HCT116 (cell line): ENCODE measurements around the gene DDX10. TPM values are rescaled to one million over a fixed set of nuclear protein-coding genes. Genes with fewer than 3 reads are reported as not detected.

Experiments
- ATAC-seq: fragments of 200-7000 bp; cut with Tn5 transposase; 2 replicates; pipeline ENCODE4 v1.9.1; 2020; ENCODE audit warnings: mild to moderate bottlenecking, moderate library complexity
- BruUV-seq: library from RNA; stranded (reverse); fragments of 400-500 nt; replicated peaks from 2 replicates; lab custom pipeline; 2021; lab: Mats Ljungman, UMichigan
- CTCF ChIA-PET: fragments of 300-600 bp; sonication (Branson Sonifier 250); formaldehyde crosslinking; loops from one replicate; lab custom pipeline; 2021; ENCODE audit warnings: antibody characterized with exemption; lab: Charles Lee
- POLR2A ChIA-PET: fragments of 300-600, 350-600 bp; sonication (Branson Sonifier 250); formaldehyde crosslinking; loops from one replicate; lab custom pipeline; 2021; ENCODE audit warnings: antibody characterized with exemption; lab: Charles Lee
- RAD21 ChIA-PET, 2 experiments: fragments of 300-600 bp; sonication (Branson Sonifier 250); formaldehyde crosslinking; loops; one replicate each; lab custom pipeline; 2023; ENCODE audit warnings: low total read pairs in 2 of 2; ENCODE audit not compliant: uncharacterized antibody in 2 of 2, unreplicated experiment in 2 of 2, low non-redundant PET in 1 of 2; lab: Charles Lee
- DNase-seq: peaks from one replicate; pipeline ENCODE4 v3.0.0-alpha.2; 2010; ENCODE audit warnings: low read depth, low spot score
- H2AFZ ChIP-seq: fragments of 200-600 bp; shearing (Covaris generic), sonication (generic); 2 replicates; pipeline ENCODE4 v1.6.1; 2017; ENCODE audit warnings: low read depth, mixed run types, mixed read lengths, antibody characterized with exemption, low read length; ENCODE audit not compliant: poor library complexity, severe bottlenecking
- H3K27ac ChIP-seq: 2 replicates; pipeline ENCODE4 v1.5.1; 2012; ENCODE audit warnings: low read depth, low read length
- H3K27me3 ChIP-seq: fragments of 200-600 bp; sonication (generic); 2 replicates; pipeline ENCODE4 v1.6.1; 2016; ENCODE audit warnings: mixed run types, low read length, mixed read lengths; ENCODE audit not compliant: insufficient read depth
- H3K36me3 ChIP-seq, 2 experiments: fragments of 200-500 bp in 1 of 2; fragments of 200-600 bp in 1 of 2; sonication (Bioruptor generic) in 1 of 2; sonication (generic) in 1 of 2; 2 replicates each; pipeline versions ENCODE4 v1.5.1 to v1.6.1; 2014 to 2016; ENCODE audit warnings: low read length in 2 of 2, inconsistent platforms in 1 of 2, mixed read lengths in 1 of 2, mixed run types in 1 of 2; ENCODE audit not compliant: insufficient read depth in 2 of 2, control insufficient read depth in 1 of 2
- H3K4me1 ChIP-seq, 2 experiments: fragments of 200-600 bp in 1 of 2; sonication (generic) in 1 of 2; 2 replicates each; pipeline versions ENCODE4 v1.5.1 to v1.6.1; 2012 to 2017; ENCODE audit warnings: low read length in 2 of 2, inconsistent platforms in 1 of 2, mild to moderate bottlenecking in 1 of 2, mixed read lengths in 1 of 2, mixed run types in 1 of 2, moderate library complexity in 1 of 2; ENCODE audit not compliant: insufficient read depth in 2 of 2, control insufficient read depth in 1 of 2
- H3K4me2 ChIP-seq: fragments of 200-600 bp; sonication (generic); 2 replicates; pipeline ENCODE4 v1.6.1; 2017; ENCODE audit warnings: mixed run types, low read length, mixed read lengths
- H3K4me3 ChIP-seq, 2 experiments: fragments of 200-600 bp in 1 of 2; sonication (generic) in 1 of 2; replicated peaks in 1 of 2; 2 replicates each; pipeline ENCODE4 v1.5.1; 2011 to 2016; ENCODE audit warnings: low read length in 2 of 2, control low read depth in 1 of 2, low read depth in 1 of 2, mild to moderate bottlenecking in 1 of 2, mixed read lengths in 1 of 2, mixed run types in 1 of 2
- H3K79me2 ChIP-seq: fragments of 200-600 bp; sonication (generic); 2 replicates; pipeline ENCODE4 v1.6.1; 2017; ENCODE audit warnings: mild to moderate bottlenecking, mixed run types, low read length, moderate library complexity, mixed read lengths; ENCODE audit not compliant: insufficient read depth
- H3K9ac ChIP-seq: fragments of 200-600 bp; sonication (generic); 2 replicates; pipeline ENCODE4 v1.6.1; 2016; ENCODE audit warnings: low read length, mixed read lengths
- H3K9me2 ChIP-seq: fragments of 200-600 bp; sonication (generic), shearing (Covaris generic); 2 replicates; pipeline ENCODE4 v1.6.1; 2017; ENCODE audit warnings: mixed run types, mild to moderate bottlenecking, moderate library complexity; ENCODE audit not compliant: insufficient read depth
- H3K9me3 ChIP-seq, 2 experiments: fragments of 200-500 bp in 1 of 2; fragments of 200-600 bp in 1 of 2; sonication (Bioruptor generic) in 1 of 2; sonication (generic) in 1 of 2; 2 replicates each; pipeline ENCODE4 v1.6.1; 2014 to 2017; ENCODE audit warnings: low read length in 2 of 2, mixed read lengths in 2 of 2, inconsistent platforms in 1 of 2, low read depth in 1 of 2, mild to moderate bottlenecking in 1 of 2, mixed run types in 1 of 2, moderate library complexity in 1 of 2; ENCODE audit not compliant: control insufficient read depth in 1 of 2, insufficient read depth in 1 of 2
- H4K20me1 ChIP-seq: fragments of 200-600 bp; sonication (generic), shearing (Covaris generic); 2 replicates; pipeline ENCODE4 v1.6.1; 2017; ENCODE audit warnings: mixed run types, mild to moderate bottlenecking, moderate library complexity; ENCODE audit not compliant: insufficient read depth
- CBX3 ChIP-seq: IDR thresholded peaks from 2 replicates; pipeline ENCODE4 v1.6.1; 2012; ENCODE audit warnings: low read depth
- CEBPB ChIP-seq: IDR thresholded peaks from 2 replicates; pipeline ENCODE4 v1.6.1; 2012; ENCODE audit warnings: low read depth
- EGR1 ChIP-seq: IDR thresholded peaks from 2 replicates; pipeline ENCODE4 v1.6.1; 2012; ENCODE audit warnings: low read depth
- EZH2 ChIP-seq: fragments of 200-600 bp; sonication (generic); IDR thresholded peaks from 2 replicates; pipeline ENCODE4 v1.6.1; 2017; ENCODE audit warnings: antibody characterized with exemption, mixed run types
- EZH2phosphoT487 ChIP-seq: fragments of 200-600 bp; IDR thresholded peaks from 2 replicates; pipeline ENCODE4 v1.6.1; 2018; ENCODE audit warnings: antibody characterized with exemption, borderline replicate concordance
- FOSL1 ChIP-seq: IDR thresholded peaks from 2 replicates; pipeline ENCODE4 v1.6.1; 2012; ENCODE audit warnings: low read depth
- POLR2A ChIP-seq: IDR thresholded peaks from 2 replicates; pipeline ENCODE4 v1.7.0; 2011; ENCODE audit warnings: borderline replicate concordance; ENCODE audit not compliant: insufficient read depth, insufficient read length; ENCODE audit errors: extremely low read depth
- SIN3A ChIP-seq: IDR thresholded peaks from 2 replicates; pipeline ENCODE4 v1.6.1; 2012; ENCODE audit warnings: low read depth
- SP1 ChIP-seq: IDR thresholded peaks from 2 replicates; pipeline ENCODE4 v1.6.1; 2012; ENCODE audit warnings: low read depth
- SRF ChIP-seq: IDR thresholded peaks from 2 replicates; pipeline ENCODE4 v1.6.1; 2012; ENCODE audit warnings: low read depth
- YY1 ChIP-seq: IDR thresholded peaks from 2 replicates; pipeline ENCODE4 v1.6.1; 2011; ENCODE audit warnings: low read length, low read depth, moderate library complexity, mild to moderate bottlenecking; ENCODE audit not compliant: insufficient replicate concordance; ENCODE audit errors: extremely low read depth
- ZFX ChIP-seq: fragments of 450-650 bp; IDR thresholded peaks from 2 replicates; pipeline ENCODE4 v1.6.1; 2017
- ZNF274 ChIP-seq: fragments of 200-500 bp; sonication (Bioruptor generic); IDR thresholded peaks from 2 replicates; pipeline ENCODE4 v1.6.1; 2014; ENCODE audit warnings: mild to moderate bottlenecking, low read depth, low read length, inconsistent platforms
- intact Hi-C: fragments of 100-400 bp; cut with micrococcal nuclease; formaldehyde crosslinking; loops from 2 replicates; pipeline ENCODE4 v1.10.0; 2022
- total RNA-seq: library from RNA; stranded (reverse); gene quantifications from one replicate; pipeline ENCODE4 v1.2.1, GENCODE V29; 2021; ENCODE audit not compliant: unreplicated experiment
- TF ChIP-seq, protein P1 (sequence below), 3 experiments: fragments of 200-600 bp in 1 of 3; sonication (generic) in 1 of 3; IDR thresholded peaks in 2 of 3; conservative IDR thresholded peaks in 1 of 3; 2 replicates each; pipeline ENCODE4 v1.5.1; 2012 to 2017; ENCODE audit warnings: low read depth in 2 of 3, low read length in 2 of 3, antibody characterized with exemption in 1 of 3, borderline replicate concordance in 1 of 3, control low read depth in 1 of 3, mild to moderate bottlenecking in 1 of 3, mixed read lengths in 1 of 3, mixed run types in 1 of 3, moderate library complexity in 1 of 3; ENCODE audit not compliant: insufficient read depth in 1 of 3
- TF ChIP-seq, protein P2 (sequence below): IDR thresholded peaks from 2 replicates; pipeline ENCODE4 v1.6.1; 2011; ENCODE audit warnings: mild to moderate bottlenecking, low read length, moderate library complexity; ENCODE audit not compliant: insufficient replicate concordance; ENCODE audit errors: extremely low read depth
- TF ChIP-seq, protein P3 (sequence below): IDR thresholded peaks from 2 replicates; pipeline ENCODE4 v1.6.1; 2012; ENCODE audit warnings: low read depth
- TF ChIP-seq, protein P4 (sequence below): IDR thresholded peaks from 2 replicates; pipeline ENCODE4 v1.6.1; 2012
- TF ChIP-seq, protein P5 (sequence below): IDR thresholded peaks from 2 replicates; pipeline ENCODE4 v1.6.1; 2012

Gene DDX10
- total RNA-seq, 1 experiment from 2014 or later = 66.5 TPM

DNA sequence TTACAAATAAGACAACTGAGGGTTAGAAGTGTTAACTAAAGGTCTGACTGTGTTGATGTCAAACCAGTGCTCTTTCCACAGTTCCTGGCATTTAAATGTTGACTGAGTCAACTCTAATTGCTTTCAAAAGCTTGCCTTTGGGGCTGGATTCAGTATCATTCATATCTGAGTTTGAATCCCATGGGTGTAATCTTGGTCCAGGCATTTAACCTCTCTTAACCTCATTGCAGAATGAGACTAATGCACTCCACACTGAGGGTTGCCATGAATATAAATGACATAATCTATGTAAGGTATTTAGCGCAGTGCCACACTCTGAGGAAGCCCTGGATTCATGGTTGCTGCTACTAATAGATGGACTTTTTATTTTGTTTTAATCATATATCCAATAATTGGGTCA, 274.3 kb downstream of the DDX10 start:
- Histone ChIP-seq H3K36me3 (no peaks in the 10 kb centered on the region), H4K20me1 (no peaks in the 10 kb centered on the region), H2AFZ (no peak overlapping the region), H3K79me2 (no peaks in the 10 kb centered on the region; the same call in 1 of the 2 replicates), H3K9me3 (no peaks in the 10 kb centered on the region), H3K9me2 (no peaks in the 10 kb centered on the region), H3K4me1 (no peaks in the 10 kb centered on the region), H3K9ac (no peak overlapping the region), H3K4me3 (no peak overlapping the region), H3K4me2 (no peak overlapping the region), H3K27ac (no peak overlapping the region), H3K27me3 (no peaks in the 10 kb centered on the region)
- no peak for TF ChIP-seq EZH2
- TF ChIP-seq SRF = no peak
- TF ChIP-seq ZFX = no peak
- no peak for TF ChIP-seq EGR1
- TF ChIP-seq, protein P1, sequence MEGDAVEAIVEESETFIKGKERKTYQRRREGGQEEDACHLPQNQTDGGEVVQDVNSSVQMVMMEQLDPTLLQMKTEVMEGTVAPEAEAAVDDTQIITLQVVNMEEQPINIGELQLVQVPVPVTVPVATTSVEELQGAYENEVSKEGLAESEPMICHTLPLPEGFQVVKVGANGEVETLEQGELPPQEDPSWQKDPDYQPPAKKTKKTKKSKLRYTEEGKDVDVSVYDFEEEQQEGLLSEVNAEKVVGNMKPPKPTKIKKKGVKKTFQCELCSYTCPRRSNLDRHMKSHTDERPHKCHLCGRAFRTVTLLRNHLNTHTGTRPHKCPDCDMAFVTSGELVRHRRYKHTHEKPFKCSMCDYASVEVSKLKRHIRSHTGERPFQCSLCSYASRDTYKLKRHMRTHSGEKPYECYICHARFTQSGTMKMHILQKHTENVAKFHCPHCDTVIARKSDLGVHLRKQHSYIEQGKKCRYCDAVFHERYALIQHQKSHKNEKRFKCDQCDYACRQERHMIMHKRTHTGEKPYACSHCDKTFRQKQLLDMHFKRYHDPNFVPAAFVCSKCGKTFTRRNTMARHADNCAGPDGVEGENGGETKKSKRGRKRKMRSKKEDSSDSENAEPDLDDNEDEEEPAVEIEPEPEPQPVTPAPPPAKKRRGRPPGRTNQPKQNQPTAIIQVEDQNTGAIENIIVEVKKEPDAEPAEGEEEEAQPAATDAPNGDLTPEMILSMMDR (IDR thresholded peaks at IDR 0.05 in 2 of 3, conservative IDR thresholded peaks at IDR 0.05 in 1 of 3; ENCODE audit: borderline replicate concordance in 1 of 3, insufficient read depth in 1 of 3, low read depth in 2 of 3, low read length in 2 of 3) = no peak
- TF ChIP-seq ZNF274 = no peak
- TF ChIP-seq, protein P2, sequence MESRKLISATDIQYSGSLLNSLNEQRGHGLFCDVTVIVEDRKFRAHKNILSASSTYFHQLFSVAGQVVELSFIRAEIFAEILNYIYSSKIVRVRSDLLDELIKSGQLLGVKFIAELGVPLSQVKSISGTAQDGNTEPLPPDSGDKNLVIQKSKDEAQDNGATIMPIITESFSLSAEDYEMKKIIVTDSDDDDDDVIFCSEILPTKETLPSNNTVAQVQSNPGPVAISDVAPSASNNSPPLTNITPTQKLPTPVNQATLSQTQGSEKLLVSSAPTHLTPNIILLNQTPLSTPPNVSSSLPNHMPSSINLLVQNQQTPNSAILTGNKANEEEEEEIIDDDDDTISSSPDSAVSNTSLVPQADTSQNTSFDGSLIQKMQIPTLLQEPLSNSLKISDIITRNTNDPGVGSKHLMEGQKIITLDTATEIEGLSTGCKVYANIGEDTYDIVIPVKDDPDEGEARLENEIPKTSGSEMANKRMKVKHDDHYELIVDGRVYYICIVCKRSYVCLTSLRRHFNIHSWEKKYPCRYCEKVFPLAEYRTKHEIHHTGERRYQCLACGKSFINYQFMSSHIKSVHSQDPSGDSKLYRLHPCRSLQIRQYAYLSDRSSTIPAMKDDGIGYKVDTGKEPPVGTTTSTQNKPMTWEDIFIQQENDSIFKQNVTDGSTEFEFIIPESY = no peak
- TF ChIP-seq, protein P3, sequence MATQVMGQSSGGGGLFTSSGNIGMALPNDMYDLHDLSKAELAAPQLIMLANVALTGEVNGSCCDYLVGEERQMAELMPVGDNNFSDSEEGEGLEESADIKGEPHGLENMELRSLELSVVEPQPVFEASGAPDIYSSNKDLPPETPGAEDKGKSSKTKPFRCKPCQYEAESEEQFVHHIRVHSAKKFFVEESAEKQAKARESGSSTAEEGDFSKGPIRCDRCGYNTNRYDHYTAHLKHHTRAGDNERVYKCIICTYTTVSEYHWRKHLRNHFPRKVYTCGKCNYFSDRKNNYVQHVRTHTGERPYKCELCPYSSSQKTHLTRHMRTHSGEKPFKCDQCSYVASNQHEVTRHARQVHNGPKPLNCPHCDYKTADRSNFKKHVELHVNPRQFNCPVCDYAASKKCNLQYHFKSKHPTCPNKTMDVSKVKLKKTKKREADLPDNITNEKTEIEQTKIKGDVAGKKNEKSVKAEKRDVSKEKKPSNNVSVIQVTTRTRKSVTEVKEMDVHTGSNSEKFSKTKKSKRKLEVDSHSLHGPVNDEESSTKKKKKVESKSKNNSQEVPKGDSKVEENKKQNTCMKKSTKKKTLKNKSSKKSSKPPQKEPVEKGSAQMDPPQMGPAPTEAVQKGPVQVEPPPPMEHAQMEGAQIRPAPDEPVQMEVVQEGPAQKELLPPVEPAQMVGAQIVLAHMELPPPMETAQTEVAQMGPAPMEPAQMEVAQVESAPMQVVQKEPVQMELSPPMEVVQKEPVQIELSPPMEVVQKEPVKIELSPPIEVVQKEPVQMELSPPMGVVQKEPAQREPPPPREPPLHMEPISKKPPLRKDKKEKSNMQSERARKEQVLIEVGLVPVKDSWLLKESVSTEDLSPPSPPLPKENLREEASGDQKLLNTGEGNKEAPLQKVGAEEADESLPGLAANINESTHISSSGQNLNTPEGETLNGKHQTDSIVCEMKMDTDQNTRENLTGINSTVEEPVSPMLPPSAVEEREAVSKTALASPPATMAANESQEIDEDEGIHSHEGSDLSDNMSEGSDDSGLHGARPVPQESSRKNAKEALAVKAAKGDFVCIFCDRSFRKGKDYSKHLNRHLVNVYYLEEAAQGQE = no peak
- no peak for TF ChIP-seq EZH2phosphoT487
- no peak for TF ChIP-seq YY1
- TF ChIP-seq, protein P4, sequence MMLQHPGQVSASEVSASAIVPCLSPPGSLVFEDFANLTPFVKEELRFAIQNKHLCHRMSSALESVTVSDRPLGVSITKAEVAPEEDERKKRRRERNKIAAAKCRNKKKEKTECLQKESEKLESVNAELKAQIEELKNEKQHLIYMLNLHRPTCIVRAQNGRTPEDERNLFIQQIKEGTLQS = no peak
- TF ChIP-seq CBX3 = no peak
- TF ChIP-seq CEBPB = no peak
- no peak for TF ChIP-seq POLR2A
- no peak for TF ChIP-seq SP1
- TF ChIP-seq, protein P5, sequence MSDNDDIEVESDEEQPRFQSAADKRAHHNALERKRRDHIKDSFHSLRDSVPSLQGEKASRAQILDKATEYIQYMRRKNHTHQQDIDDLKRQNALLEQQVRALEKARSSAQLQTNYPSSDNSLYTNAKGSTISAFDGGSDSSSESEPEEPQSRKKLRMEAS = no peak
- TF ChIP-seq FOSL1 = no peak
- no peak for TF ChIP-seq SIN3A
- ChIA-PET CTCF (no interaction called here), POLR2A (no interaction called here), RAD21 (no interaction called here)
- ATAC-seq (no peak), DNase-seq (no peak)
- BruUV-seq = no TSS peak
- intact Hi-C loops = no loop called here
